SK-N-SH (cell line): ENCODE measurements around the gene CCDC87. TPM values are rescaled to one million over a fixed set of nuclear protein-coding genes. Genes with fewer than 3 reads are reported as not detected.

Experiments
- CTCF ChIA-PET: fragments of 300-600, 350-600 bp; formaldehyde crosslinking; extraction: SDS; loops from one replicate; lab custom pipeline; 2021; lab: Yijun Ruan, JAX
- POLR2A ChIA-PET: fragments of 350-600 bp; sonication (Branson Sonifier 250); formaldehyde crosslinking; extraction: SDS; loops from one replicate; lab custom pipeline; 2020; ENCODE audit warnings: antibody characterized with exemption, inconsistent platforms; lab: Yijun Ruan, JAX
- DNase-seq: peaks from one replicate; pipeline ENCODE4 v3.0.0; 2012
- H2AFZ ChIP-seq: fragments of 200-600 bp; sonication (generic); 2 replicates; pipeline ENCODE4 v1.8.1; 2016; ENCODE audit warnings: antibody characterized with exemption, mild to moderate bottlenecking, low read depth
- H3F3A ChIP-seq: fragments of 200-600 bp; sonication (generic); replicated peaks from 2 replicates; pipeline ENCODE3; 2016; ENCODE audit warnings: antibody characterized with exemption, mild to moderate bottlenecking; ENCODE audit not compliant: insufficient read depth
- H3K27ac ChIP-seq, 2 experiments: fragments of 200-500 bp in 1 of 2; fragments of 200-600 bp in 1 of 2; sonication (Bioruptor generic) in 1 of 2; sonication (generic), shearing (Covaris generic) in 1 of 2; 2 replicates each; pipeline versions ENCODE4 v1.5.1 to v1.6.1; 2014 to 2016; ENCODE audit warnings: low read depth in 2 of 2, inconsistent platforms in 1 of 2, low read length in 1 of 2, mild to moderate bottlenecking in 1 of 2, mixed read lengths in 1 of 2
- H3K27me3 ChIP-seq: fragments of 200-600 bp; sonication (generic), shearing (Covaris generic); 2 replicates; pipeline ENCODE4 v1.6.1; 2016; ENCODE audit warnings: mixed run types; ENCODE audit not compliant: insufficient read depth
- H3K36me3 ChIP-seq, 2 experiments: fragments of 200-500 bp in 1 of 2; fragments of 200-600 bp in 1 of 2; sonication (Bioruptor generic) in 1 of 2; sonication (generic) in 1 of 2; replicated peaks in 1 of 2; 2 replicates each; pipeline versions ENCODE3 to v1.5.1; 2014 to 2016; ENCODE audit warnings: low read length in 1 of 2, mild to moderate bottlenecking in 1 of 2; ENCODE audit not compliant: insufficient read depth in 2 of 2, control insufficient read depth in 1 of 2
- H3K4me1 ChIP-seq, 2 experiments: fragments of 200-500 bp in 1 of 2; fragments of 200-600 bp in 1 of 2; sonication (Bioruptor generic) in 1 of 2; sonication (generic), shearing (Covaris generic) in 1 of 2; 2 replicates each; pipeline versions ENCODE4 v1.5.1 to v1.6.1; 2014 to 2016; ENCODE audit warnings: low read depth in 1 of 2, low read length in 1 of 2, mixed run types in 1 of 2; ENCODE audit not compliant: insufficient read depth in 2 of 2, control insufficient read depth in 1 of 2
- H3K4me2 ChIP-seq: fragments of 200-600 bp; sonication (generic), shearing (Covaris generic); 2 replicates; pipeline ENCODE4 v1.6.1; 2017; ENCODE audit warnings: mixed run types
- H3K4me3 ChIP-seq, 2 experiments: fragments of 200-500 bp in 1 of 2; fragments of 200-600 bp in 1 of 2; sonication (Bioruptor generic) in 1 of 2; sonication (generic), shearing (Covaris generic) in 1 of 2; 2 replicates each; pipeline versions ENCODE4 v1.5.1 to v1.8.1; 2014 to 2016; ENCODE audit warnings: low read depth in 2 of 2, inconsistent platforms in 1 of 2, low read length in 1 of 2, mild to moderate bottlenecking in 1 of 2, mixed read lengths in 1 of 2, moderate library complexity in 1 of 2
- H3K79me2 ChIP-seq: fragments of 200-600 bp; sonication (generic); 2 replicates; pipeline ENCODE4 v1.8.1; 2017; ENCODE audit warnings: mild to moderate bottlenecking; ENCODE audit not compliant: insufficient read depth
- H3K9ac ChIP-seq: fragments of 200-600 bp; sonication (generic); 2 replicates; pipeline ENCODE4 v1.6.1; 2017; ENCODE audit warnings: mixed run types
- H3K9me2 ChIP-seq: fragments of 200-600 bp; sonication (generic); 2 replicates; pipeline ENCODE4 v1.6.1; 2017; ENCODE audit warnings: mixed run types
- H3K9me3 ChIP-seq: fragments of 200-600 bp; sonication (generic); 2 replicates; pipeline ENCODE4 v1.6.1; 2017; ENCODE audit warnings: mixed run types, mild to moderate bottlenecking, moderate library complexity
- H4K20me1 ChIP-seq: fragments of 200-600 bp; sonication (generic); 2 replicates; pipeline ENCODE4 v1.6.1; 2017; ENCODE audit warnings: mild to moderate bottlenecking, mixed run types; ENCODE audit not compliant: insufficient read depth
- ELF1 ChIP-seq: IDR thresholded peaks from 2 replicates; pipeline ENCODE4 v1.4.0; 2012
- EP300 ChIP-seq, 2 experiments: IDR thresholded peaks; 2 replicates each; pipeline versions ENCODE4 v1.4.0 to v1.6.1; 2012; ENCODE audit warnings: borderline replicate concordance in 1 of 2, low read depth in 1 of 2, low read length in 1 of 2
- EZH2phosphoT487 ChIP-seq: fragments of 200-600 bp; sonication (generic); IDR thresholded peaks from 2 replicates; pipeline ENCODE4 v1.6.1; 2017; ENCODE audit warnings: low read depth, mixed run types, mild to moderate bottlenecking, antibody characterized with exemption, moderate library complexity, borderline replicate concordance
- FOXJ3 ChIP-seq: sonication (generic); formaldehyde crosslinking; IDR thresholded peaks from 2 replicates; pipeline ENCODE4 v1.5.1; 2020; ENCODE audit warnings: mild to moderate bottlenecking, missing genetic modification reagents
- FOXM1 ChIP-seq: IDR thresholded peaks from 2 replicates; pipeline ENCODE4 v1.4.0; 2012; ENCODE audit warnings: low read depth, mild to moderate bottlenecking
- GATA2 ChIP-seq: sonication (generic); formaldehyde crosslinking; IDR thresholded peaks from 2 replicates; pipeline ENCODE4 v1.5.0; 2020; ENCODE audit warnings: mild to moderate bottlenecking, missing genetic modification reagents
- JUND ChIP-seq: IDR thresholded peaks from 2 replicates; pipeline ENCODE4 v1.4.0; 2012
- MEF2A ChIP-seq: IDR thresholded peaks from 2 replicates; pipeline ENCODE4 v1.4.0; 2012; ENCODE audit warnings: low read depth, borderline replicate concordance
- NFIC ChIP-seq: IDR thresholded peaks from 2 replicates; pipeline ENCODE4 v1.4.0; 2012; ENCODE audit warnings: borderline replicate concordance
- NRF1 ChIP-seq: IDR thresholded peaks from 2 replicates; pipeline ENCODE4 v1.6.1; 2012; ENCODE audit warnings: low read depth, mild to moderate bottlenecking, low read length
- POLR2AphosphoS5 ChIP-seq: IDR thresholded peaks from 2 replicates; pipeline ENCODE4 v1.6.1; 2012; ENCODE audit warnings: low read depth, low read length
- RCOR1 ChIP-seq: fragments of 150-350 bp; IDR thresholded peaks from 2 replicates; pipeline ENCODE4 v1.6.1; 2017; ENCODE audit warnings: antibody characterized with exemption, low read length
- RXRA ChIP-seq: IDR thresholded peaks from 2 replicates; pipeline ENCODE4 v1.4.0; 2012; ENCODE audit warnings: low read depth, mild to moderate bottlenecking, borderline replicate concordance
- SIN3A ChIP-seq: IDR thresholded peaks from 2 replicates; pipeline ENCODE4 v1.6.1; 2012; ENCODE audit warnings: low read depth, mild to moderate bottlenecking, low read length, moderate library complexity, borderline replicate concordance
- SMC3 ChIP-seq: IDR thresholded peaks from 2 replicates; pipeline ENCODE4 v1.6.1; 2012; ENCODE audit warnings: low read depth, low read length, improper control_type of control experiment
- TAF1 ChIP-seq: IDR thresholded peaks from 2 replicates; pipeline ENCODE4 v1.6.1; 2012; ENCODE audit warnings: low read depth, mild to moderate bottlenecking, low read length, moderate library complexity, borderline replicate concordance
- WGBS: methylation state at CpG from one replicate; pipeline ENCODE4 v1.1.6; 2017; ENCODE audit warnings: low lambda C conversion rate; 5-methylcytosine and 5-hydroxymethylcytosine counted together
- polyA plus RNA-seq, 3 experiments: library from polyadenylated mRNA; depleted of rRNA; stranded (reverse); fragments of >200 nt; gene quantifications; 2 replicates each; pipeline ENCODE4 v1.2.3, GENCODE V29; 2012
- TF ChIP-seq, protein P1 (sequence below): IDR thresholded peaks from 2 replicates; pipeline ENCODE4 v1.4.0; 2012; ENCODE audit warnings: low read depth, borderline replicate concordance
- TF ChIP-seq, protein P2 (sequence below): fragments of 200-600 bp; sonication (generic); IDR thresholded peaks from 2 replicates; pipeline ENCODE4 v1.6.1; 2017; ENCODE audit warnings: antibody characterized with exemption, mild to moderate bottlenecking, moderate library complexity
- TF ChIP-seq, protein P3 (sequence below): IDR thresholded peaks from 2 replicates; pipeline ENCODE4; 2012

CCDC87 gene
- polyA plus RNA-seq, 1 of the 3 experiments (the other 2 are of a cell fraction): 0.21 TPM

DNA sequence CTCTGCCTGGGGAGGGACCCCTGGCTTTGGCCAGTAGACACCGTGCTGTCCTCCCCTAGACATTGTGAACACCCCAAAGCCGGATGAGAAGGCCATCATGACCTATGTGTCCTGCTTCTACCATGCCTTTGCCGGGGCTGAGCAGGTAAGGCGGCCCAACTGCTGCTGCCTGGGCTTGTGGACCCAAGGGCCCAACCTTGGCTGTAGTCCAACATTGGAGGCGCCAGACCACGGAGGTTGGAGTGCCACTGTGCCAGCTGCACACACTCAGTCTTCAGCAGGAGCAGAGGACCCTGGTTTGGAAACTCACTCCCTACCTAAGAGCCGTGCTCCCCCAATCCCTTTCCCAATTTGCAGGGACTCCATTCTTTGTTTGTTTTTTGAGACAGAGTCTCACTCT is 36.8 kb downstream of the CCDC87 start:
- 91% methylated on average over 3 of the region's 7 CpGs for WGBS
- TF ChIP-seq FOXJ3 (CRISPR knock-in tag) (no peak), SIN3A (no peak), JUND (no peak), POLR2AphosphoS5 (no peak), RCOR1 (no peak), EP300 (IDR thresholded peaks at IDR 0.05; ENCODE audit: borderline replicate concordance in 1 of 2, low read depth in 1 of 2, low read length in 1 of 2) (no peak), ELF1 (no peak), NRF1 (no peak), NFIC (no peak), RXRA (no peak), SMC3 (no peak), EZH2phosphoT487 (no peak), TAF1 (no peak), FOXM1 (no peak), MEF2A (no peak), GATA2 (CRISPR knock-in tag) (no peak)
- TF ChIP-seq, protein P1, sequence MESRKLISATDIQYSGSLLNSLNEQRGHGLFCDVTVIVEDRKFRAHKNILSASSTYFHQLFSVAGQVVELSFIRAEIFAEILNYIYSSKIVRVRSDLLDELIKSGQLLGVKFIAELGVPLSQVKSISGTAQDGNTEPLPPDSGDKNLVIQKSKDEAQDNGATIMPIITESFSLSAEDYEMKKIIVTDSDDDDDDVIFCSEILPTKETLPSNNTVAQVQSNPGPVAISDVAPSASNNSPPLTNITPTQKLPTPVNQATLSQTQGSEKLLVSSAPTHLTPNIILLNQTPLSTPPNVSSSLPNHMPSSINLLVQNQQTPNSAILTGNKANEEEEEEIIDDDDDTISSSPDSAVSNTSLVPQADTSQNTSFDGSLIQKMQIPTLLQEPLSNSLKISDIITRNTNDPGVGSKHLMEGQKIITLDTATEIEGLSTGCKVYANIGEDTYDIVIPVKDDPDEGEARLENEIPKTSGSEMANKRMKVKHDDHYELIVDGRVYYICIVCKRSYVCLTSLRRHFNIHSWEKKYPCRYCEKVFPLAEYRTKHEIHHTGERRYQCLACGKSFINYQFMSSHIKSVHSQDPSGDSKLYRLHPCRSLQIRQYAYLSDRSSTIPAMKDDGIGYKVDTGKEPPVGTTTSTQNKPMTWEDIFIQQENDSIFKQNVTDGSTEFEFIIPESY: no peak
- TF ChIP-seq, protein P2, sequence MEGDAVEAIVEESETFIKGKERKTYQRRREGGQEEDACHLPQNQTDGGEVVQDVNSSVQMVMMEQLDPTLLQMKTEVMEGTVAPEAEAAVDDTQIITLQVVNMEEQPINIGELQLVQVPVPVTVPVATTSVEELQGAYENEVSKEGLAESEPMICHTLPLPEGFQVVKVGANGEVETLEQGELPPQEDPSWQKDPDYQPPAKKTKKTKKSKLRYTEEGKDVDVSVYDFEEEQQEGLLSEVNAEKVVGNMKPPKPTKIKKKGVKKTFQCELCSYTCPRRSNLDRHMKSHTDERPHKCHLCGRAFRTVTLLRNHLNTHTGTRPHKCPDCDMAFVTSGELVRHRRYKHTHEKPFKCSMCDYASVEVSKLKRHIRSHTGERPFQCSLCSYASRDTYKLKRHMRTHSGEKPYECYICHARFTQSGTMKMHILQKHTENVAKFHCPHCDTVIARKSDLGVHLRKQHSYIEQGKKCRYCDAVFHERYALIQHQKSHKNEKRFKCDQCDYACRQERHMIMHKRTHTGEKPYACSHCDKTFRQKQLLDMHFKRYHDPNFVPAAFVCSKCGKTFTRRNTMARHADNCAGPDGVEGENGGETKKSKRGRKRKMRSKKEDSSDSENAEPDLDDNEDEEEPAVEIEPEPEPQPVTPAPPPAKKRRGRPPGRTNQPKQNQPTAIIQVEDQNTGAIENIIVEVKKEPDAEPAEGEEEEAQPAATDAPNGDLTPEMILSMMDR: no peak
- TF ChIP-seq, protein P3, sequence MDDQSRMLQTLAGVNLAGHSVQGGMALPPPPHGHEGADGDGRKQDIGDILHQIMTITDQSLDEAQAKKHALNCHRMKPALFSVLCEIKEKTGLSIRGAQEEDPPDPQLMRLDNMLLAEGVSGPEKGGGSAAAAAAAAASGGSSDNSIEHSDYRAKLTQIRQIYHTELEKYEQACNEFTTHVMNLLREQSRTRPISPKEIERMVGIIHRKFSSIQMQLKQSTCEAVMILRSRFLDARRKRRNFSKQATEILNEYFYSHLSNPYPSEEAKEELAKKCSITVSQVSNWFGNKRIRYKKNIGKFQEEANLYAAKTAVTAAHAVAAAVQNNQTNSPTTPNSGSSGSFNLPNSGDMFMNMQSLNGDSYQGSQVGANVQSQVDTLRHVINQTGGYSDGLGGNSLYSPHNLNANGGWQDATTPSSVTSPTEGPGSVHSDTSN: no peak
- no peaks in the 10 kb centered on the region for H3K36me3 ChIP-seq
- ChIA-PET POLR2A (no interaction called here), CTCF (interaction anchor here (0.7 to 1.9 kb wide), 2 partner anchors 10 to 96 kb away, joined by 3 to 5 read pairs; partner anchors contain the start of gene ZDHHC24)
- no peaks in the 10 kb centered on the region for H3F3A ChIP-seq
- no peaks in the 10 kb centered on the region for H3K9me3 ChIP-seq
- H3K9ac ChIP-seq: no peak overlapping the region
- no peak overlapping the region for H3K4me2 ChIP-seq
- no peaks in the 10 kb centered on the region for H4K20me1 ChIP-seq
- DNase-seq: no peak
- no peaks in the 10 kb centered on the region; a peak in 1 of 4 replicates for H3K4me1 ChIP-seq
- H3K27ac ChIP-seq: no peak overlapping the region
- no peaks in the 10 kb centered on the region for H3K9me2 ChIP-seq
- H3K27me3 ChIP-seq: no peaks in the 10 kb centered on the region
- H3K4me3 ChIP-seq: no peak overlapping the region
- H3K79me2 ChIP-seq: no peaks in the 10 kb centered on the region
- H2AFZ ChIP-seq: no peak overlapping the region
